Amniotic epithelial cell (primary cell): Measurements from ENCODE around the gene HMCN1.

Source experiments
- DNase-seq: peaks from one replicate; pipeline ENCODE4 v3.0.0-alpha.2; 2010; ENCODE audit warnings: low read depth

Gene HMCN1

GRCh38 chr1:186033847-186034271 lies 299.7 kb downstream of the HMCN1 start:
- peak; percentile 84 for DNase-seq

GRCh38 chr1:186042230-186042629 lies 308.0 kb downstream of the HMCN1 start:
- DNase-seq = peak; percentile 53

- DNase-seq = no peak
Measured at GRCh38 chr1:186043296-186043695, 309.1 kb downstream of the HMCN1 start.

- no peak for DNase-seq
Measured at GRCh38 chr1:186044079-186044685, 310.0 kb downstream of the HMCN1 start.

GRCh38 chr1:186046437-186047211 lies 312.4 kb downstream of the HMCN1 start:
- DNase-seq = peak; percentile 82

- DNase-seq = peak; percentile 62
Measured at GRCh38 chr1:186050360-186050759, 316.2 kb downstream of the HMCN1 start.

- no peak for DNase-seq
Measured at GRCh38 chr1:186054003-186054402, 319.8 kb downstream of the HMCN1 start.

GRCh38 chr1:186054932-186055331 lies 320.7 kb downstream of the HMCN1 start:
- DNase-seq = no peak

- no peak for DNase-seq
Measured at GRCh38 chr1:186055846-186056245, 321.7 kb downstream of the HMCN1 start.

GRCh38 chr1:186057086-186057485 lies 322.9 kb downstream of the HMCN1 start:
- DNase-seq = no peak

- peak; percentile 57 for DNase-seq
Measured at GRCh38 chr1:186059311-186059710, 325.1 kb downstream of the HMCN1 start.

- no peak for DNase-seq
Measured at GRCh38 chr1:186059752-186060151, 325.6 kb downstream of the HMCN1 start.

- DNase-seq = no peak
Measured at GRCh38 chr1:186060226-186060625, 326.0 kb downstream of the HMCN1 start.

GRCh38 chr1:186063091-186063657 lies 329.0 kb downstream of the HMCN1 start:
- no peak for DNase-seq

- DNase-seq = no peak
Measured at GRCh38 chr1:186066411-186066810, 332.2 kb downstream of the HMCN1 start.

- DNase-seq = no peak
Measured at GRCh38 chr1:186073697-186074096, 339.5 kb downstream of the HMCN1 start.

- DNase-seq = no peak
Measured at GRCh38 chr1:186076006-186076405, 341.8 kb downstream of the HMCN1 start.

GRCh38 chr1:186078245-186078644 lies 344.1 kb downstream of the HMCN1 start:
- DNase-seq = no peak

GRCh38 chr1:186079084-186079684 lies 345.0 kb downstream of the HMCN1 start:
- no peak for DNase-seq

GRCh38 chr1:186082235-186082937 lies 348.2 kb downstream of the HMCN1 start:
- DNase-seq = peak; percentile 70

GRCh38 chr1:186086583-186086982 lies 352.4 kb downstream of the HMCN1 start:
- DNase-seq = no peak

- DNase-seq = no peak
Measured at GRCh38 chr1:186089940-186090339, 355.7 kb downstream of the HMCN1 start.
